ENCODE measurements around the gene BHMT.

BHMT gene

DNA sequence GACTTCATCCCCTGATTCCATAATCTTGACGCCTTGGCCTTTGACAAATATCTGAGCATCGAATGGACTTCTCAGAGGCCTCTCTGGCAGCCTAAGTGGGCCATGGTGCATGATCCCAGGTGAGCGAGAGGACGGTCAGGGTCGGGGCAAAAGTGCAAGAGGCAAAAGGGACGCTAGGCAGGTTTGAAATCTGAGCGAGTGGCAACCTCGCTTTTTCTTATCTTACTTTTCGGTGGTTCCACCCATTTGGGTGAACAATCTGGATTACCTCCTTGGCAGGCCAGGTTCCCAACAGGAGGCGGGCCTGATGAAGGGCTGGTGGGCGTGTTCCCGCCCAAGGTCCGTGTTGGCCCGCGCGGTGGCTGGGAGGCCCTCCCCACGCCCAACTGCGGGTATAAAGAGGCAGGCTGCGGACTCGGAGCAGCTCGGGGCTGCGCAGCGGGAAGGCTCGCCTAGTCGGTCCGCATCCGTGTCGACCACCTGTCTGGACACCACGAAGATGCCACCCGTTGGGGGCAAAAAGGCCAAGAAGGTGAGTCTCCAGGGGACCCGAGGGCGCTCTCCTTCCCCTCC lies at the start of gene BHMT:
Gene BHMT, plus strand, starts transcription at position 423 of the 573 bp plus-strand sequence. Its CDS starts 77 bp downstream, at position 500.
- no peak for DNase-seq

- no peak for DNase-seq
Measured at GRCh38 chr5:79062436-79062835, 49.2 kb upstream of the BHMT start.

- no peak for DNase-seq
Measured at GRCh38 chr5:79069488-79070349, 41.9 kb upstream of the BHMT start, which contains the start of the genes BHMT2 and DMGDH. BHMT2 (plus strand) TSS chr5:79069767; CDS start chr5:79069783, 16 bp downstream. DMGDH (minus strand) TSS chr5:79069674; CDS start chr5:79069620, 54 bp downstream.

- no peak for DNase-seq
Measured at GRCh38 chr5:79070350-79070667, 41.3 kb upstream of the BHMT start.

- DNase-seq: no peak
Measured at GRCh38 chr5:79074641-79075040, 37.0 kb upstream of the BHMT start.

DNA sequence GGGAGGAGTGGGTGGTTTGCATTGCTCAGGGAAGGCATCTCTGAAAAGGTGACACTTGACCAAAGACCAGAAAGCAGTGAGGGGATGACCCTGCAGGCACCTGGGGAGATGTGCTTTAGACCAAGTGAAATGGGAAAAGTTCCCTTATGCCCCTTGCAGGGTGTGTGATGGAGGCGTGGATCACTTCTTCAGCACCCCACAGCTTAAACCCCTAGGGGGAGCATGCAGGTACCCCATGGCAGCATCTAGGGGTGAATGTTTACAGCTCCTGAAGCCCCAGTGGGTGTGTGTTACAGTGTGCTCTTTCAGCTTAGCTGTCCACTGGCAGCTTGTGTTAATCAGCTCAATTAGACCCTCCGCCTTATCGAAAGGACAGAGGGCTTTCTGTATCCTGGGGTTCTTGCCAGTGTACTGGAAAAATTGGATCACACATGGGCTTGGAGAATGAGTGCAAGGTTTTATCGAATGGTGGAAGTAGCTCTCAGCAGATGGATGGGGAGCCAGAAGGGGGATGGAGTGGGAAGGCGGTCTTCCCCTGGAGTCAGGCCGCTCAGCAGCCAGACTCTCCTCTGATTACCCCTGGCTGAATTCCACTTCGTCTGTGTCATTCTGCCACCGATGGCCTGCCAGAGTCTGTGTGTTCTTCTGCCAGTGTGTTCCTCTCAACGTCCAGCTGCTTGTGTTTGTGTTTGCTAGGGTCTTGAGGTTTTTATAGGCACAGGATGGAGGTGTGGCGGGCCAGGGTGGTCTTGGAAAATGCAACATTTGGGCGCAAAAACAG lies 35.8 kb upstream of the BHMT start:
- DNase-seq: no peak

DNA sequence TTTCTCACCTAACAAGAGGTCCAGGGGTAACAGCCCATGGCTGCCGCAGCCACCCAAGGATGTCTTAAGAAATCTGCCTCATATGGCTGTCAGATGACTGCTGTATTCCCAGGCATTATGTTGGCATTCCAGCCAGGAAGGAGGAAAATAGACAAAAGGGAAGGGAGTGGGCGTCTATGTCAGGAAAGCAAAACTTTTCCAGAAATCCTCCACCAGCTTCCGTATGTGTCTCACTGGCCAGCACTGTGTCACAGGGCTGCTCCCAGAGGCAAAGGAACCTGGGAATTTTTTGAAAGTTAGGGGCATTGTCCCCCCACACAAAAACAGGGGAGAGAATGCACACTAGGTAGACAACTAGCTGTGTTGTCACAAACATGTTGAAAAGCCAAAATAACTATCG lies 34.8 kb upstream of the BHMT start:
- DNase-seq: no peak

DNA sequence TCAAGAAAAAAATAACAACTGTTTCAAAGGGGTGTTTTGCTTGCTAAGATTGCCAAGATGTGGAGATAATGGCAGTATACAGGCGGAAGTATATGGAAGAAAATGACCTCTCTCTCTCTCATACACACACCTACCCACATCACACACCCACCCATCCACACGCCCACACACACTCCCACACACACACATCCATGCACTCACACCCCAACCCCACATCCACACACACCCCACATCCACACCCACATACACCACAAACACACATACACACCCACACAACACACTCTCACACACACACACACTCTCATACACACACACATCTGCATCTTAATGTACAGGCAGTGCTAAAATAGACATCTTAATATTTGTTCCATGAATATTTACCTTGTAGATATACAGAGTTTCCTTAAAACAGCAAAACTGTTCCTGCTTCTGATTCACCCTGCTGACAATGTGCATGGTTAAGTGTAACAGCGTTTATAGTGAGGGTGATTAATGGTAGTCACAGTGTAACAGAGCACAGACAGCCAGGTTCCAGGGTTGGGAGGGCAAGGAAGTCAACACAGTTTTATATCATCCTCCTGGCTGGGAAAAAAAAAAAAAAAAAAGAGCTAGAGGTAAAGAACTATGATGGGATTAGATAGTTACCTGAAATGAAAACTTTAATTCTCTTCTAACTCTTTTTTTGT lies 33.8 kb upstream of the BHMT start:
- no peak for DNase-seq

- no peak for DNase-seq
Measured at GRCh38 chr5:79080804-79081203, 30.8 kb upstream of the BHMT start.

GRCh38 chr5:79081779-79082178 lies 29.8 kb upstream of the BHMT start:
- no peak for DNase-seq

GRCh38 chr5:79086116-79086515 lies 25.5 kb upstream of the BHMT start:
- DNase-seq: no peak

GRCh38 chr5:79088507-79088906 lies 23.1 kb upstream of the BHMT start:
- DNase-seq: no peak

DNA sequence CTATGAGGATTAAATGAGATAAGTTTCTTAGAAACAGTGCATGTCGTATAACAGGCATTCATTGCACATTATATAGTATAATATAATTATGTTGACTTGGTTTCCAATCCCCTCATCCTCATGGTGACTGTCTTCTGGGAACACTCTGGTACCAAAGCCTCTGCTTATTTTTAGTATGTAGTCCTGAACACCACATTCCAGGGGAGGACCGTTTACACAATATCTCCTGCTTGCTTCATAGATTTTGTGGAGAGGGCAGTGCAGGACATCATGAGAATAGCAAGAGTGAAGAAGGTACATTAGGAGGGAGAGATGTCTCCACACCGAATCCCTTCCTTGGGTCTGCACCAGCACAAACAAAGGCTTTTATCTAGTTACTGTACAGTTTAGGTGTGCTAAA lies 20.5 kb upstream of the BHMT start:
- no peak for DNase-seq

GRCh38 chr5:79093762-79094161 lies 17.8 kb upstream of the BHMT start:
- DNase-seq: no peak

GRCh38 chr5:79105868-79106267 lies 5.7 kb upstream of the BHMT start:
- no peak for DNase-seq

DNA sequence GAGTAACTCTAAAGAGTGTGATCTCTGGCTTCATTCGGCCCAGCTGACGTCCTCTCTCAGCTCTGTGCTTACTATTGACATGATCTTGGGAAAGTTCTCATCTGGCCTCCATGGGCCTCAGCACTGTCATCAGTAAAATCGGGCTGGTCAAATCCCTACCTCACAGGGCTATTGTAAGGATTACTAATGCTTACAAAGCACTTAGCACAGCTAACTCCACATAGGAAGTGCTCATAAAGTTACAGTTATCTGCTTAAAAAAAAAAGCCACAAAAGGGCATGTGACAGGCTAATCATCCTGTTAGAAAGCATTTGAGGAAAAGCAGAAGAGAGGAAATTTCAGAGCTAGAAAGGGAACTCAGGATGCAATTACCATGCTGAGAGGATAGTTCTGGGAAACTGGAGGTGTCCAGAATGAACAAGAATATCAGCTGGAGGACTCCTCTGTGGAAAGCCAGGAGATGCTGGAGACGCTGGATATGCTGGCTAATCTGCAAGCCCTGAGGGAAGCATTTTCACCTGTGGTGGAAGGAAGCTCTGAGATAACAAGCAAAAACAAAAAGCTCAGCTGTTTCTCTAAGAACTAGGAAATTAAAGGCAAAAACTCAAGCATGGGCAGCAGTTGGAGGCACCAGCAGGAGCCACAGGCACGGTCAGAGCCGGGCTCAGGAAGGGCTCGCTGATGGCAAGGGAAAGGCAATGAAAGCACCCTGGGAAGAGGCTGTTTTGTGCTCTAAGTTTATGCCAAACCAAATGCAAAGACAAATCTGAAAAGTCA lies 4.4 kb upstream of the BHMT start:
- no peak for DNase-seq

GRCh38 chr5:79108086-79108485 lies 3.5 kb upstream of the BHMT start:
- DNase-seq: no peak

DNA sequence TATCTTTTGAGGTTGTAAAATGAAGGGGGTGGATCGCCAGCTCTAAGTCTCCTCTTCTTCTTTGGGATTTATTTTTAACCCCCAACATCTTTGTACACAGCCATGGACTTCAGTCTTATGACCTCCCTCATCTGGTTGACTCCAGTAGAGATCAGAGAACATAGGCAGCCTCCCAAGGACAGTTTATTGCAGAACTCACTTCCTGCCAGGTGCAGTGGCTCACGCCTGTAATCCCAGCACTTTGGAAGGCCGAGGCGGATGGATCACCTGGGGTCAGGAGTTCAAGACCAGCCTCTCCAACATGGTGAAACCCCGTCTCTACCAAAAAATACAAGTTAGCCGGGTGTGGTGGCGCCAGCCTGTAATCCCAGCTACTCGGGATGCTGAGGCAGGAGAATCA lies 2.8 kb upstream of the BHMT start:
- DNase-seq: no peak

DNA sequence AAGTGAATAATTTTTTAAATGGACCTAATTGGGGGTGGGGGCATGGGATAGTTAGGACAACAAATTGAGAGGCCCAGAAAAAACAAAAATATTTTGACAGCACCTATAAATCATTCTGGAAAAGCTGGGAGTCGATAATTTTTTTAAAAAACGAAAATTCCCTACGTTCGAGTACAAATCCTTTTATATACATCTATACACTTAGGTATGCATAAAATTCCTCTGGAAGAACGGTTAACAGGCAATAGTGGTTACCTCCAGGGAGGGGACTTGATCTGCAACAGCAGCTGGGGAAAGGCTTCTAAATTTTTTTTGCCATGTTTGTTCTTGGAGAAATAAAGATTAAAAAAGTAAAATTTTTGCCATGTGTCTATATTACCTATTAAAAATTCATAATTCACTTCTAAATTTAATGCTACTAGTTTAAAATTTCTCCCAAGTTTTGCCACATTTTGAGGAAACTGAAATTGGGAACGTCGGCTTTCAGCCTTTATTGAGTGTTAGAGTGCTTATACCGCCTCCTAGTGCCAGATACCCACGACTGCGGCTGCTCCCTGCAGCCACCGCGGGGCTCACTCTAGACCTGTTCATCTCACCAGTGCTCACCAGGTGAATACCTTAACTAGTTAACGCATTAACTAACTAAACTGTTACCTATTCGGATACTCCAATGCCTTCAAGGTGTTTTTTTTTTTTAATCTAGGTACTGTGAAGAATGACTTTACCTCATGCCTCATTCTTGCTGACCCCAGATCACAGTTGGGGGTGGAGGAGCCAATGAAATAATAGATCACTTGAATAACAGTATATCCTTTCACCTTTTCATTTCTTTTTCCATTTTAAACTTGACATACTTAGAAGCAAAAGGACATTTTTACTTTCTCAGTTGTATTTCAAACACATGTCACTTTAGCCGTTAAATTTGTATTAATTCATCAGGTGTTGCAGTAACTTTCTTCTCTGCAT lies 1.8 kb upstream of the BHMT start:
- peak; percentile 30 for DNase-seq

DNA sequence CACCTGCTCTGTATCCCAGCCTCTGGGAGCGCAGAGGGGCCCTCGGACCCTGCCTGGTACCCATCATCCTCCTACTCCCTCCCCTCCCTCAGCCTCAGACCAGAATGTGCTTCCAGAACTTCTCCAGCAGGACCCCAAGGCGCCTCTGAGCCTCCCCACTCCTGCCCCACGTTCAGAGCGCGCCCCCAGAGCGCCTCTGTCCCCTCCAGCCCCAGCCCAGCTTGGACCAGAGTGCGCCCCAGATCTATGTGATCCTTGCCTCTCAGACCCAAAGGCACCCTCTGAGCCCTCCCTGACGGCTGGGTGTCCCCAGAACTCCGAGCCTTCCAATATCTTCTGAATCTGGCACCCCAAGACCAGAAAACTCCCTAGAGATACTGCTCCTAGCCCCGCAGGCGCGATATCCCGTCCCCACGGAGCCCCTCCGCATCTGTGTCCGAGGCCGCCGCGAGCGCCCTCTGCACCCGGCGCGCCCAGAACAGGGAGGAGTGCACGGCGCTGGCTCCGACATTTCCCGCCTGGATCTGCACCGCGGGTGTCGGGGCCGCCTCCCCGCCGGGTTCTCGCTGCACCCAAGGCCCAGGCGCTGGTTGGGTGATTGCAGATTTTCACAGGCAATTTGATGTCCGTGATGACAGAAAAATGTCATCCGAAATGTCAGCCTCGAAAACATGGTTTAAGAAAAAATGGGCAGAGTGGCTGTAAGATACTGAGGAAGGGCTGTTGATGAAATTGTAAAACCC lies 522 bp downstream of the BHMT start:
- no peak for DNase-seq

All from activated CD4-positive, alpha-beta T cell treated with anti-CD3 and anti-CD28 coated beads, Interleukin-2, amount 50 U/mL, for 1 hour (primary cell).